OCI-LY7 (cell line): Measurements from ENCODE around the gene BRIP1.
"Not testable (repeated sequence)": the region's sequence is repeated elsewhere in the genome, so short reads cannot be mapped to it uniquely, and the experiment has no call there.

ENCODE experiments used
- CTCF ChIP-seq: fragments of 200-600 bp; sonication (generic); conservative IDR thresholded peaks from 2 replicates; pipeline ENCODE4 v1.5.1; 2014; ENCODE audit warnings: mild to moderate bottlenecking, antibody characterized with exemption, low read length, moderate library complexity, mixed read lengths
- EZH2phosphoT487 ChIP-seq: fragments of 200-600 bp; sonication (generic); IDR thresholded peaks from 2 replicates; pipeline ENCODE4 v1.6.1; 2018; ENCODE audit warnings: low read depth, borderline replicate concordance, mild to moderate bottlenecking, mixed run types, antibody characterized with exemption, low read length, moderate library complexity, mixed read lengths

- TF ChIP-seq CTCF, EZH2phosphoT487: not testable (repeated sequence)
These were observed 196.8 kb downstream of the BRIP1 start for GRCh38 chr17:61666406-61667088.
